Pericardium fibroblast (primary cell): ENCODE results near the gene PIERCE2. TPM values are rescaled to one million over a fixed set of nuclear protein-coding genes. Genes with fewer than 3 reads are reported as not detected.

Source experiments
- total RNA-seq: library from RNA; depleted of rRNA; stranded (reverse); fragments of >200 nt; gene quantifications from 2 replicates; pipeline ENCODE4 v1.2.3, GENCODE V29; 2015

Gene PIERCE2
- total RNA-seq, result 1.2 and 2.6 TPM in 2 replicates

GRCh38 chr15:55408012-55408928 lies at the start of gene PIERCE2, which contains the start of gene CCPG1:
PIERCE2 (plus strand) TSS chr15:55408495; CDS start chr15:55408769, 274 bp downstream.
CCPG1 (minus strand) TSS chr15:55408359; CDS start chr15:55389424, 18,935 bp downstream.

Other genes with a start within 250 kb of the PIERCE2 start
- 65.3 and 88.5 TPM in 2 replicates for gene RSL24D1, start 211.6 kb upstream of the PIERCE2 start, total RNA-seq
- 8.5 and 12.7 TPM in 2 replicates for gene RAB27A, start 118.7 kb upstream of the PIERCE2 start, total RNA-seq
- 8.9 and 16.5 TPM in 2 replicates for gene PIGBOS1, start 89.4 kb upstream of the PIERCE2 start, total RNA-seq
- 8.8 and 16.0 TPM in 2 replicates for gene PIGB, start 89.3 kb upstream of the PIERCE2 start, total RNA-seq
- gene CCPG1, start 136 bp upstream of the PIERCE2 start, total RNA-seq, result 34.0 and 45.7 TPM in 2 replicates
- 0.09 and 0.70 TPM in 2 replicates for gene DNAAF4, start 99.7 kb downstream of the PIERCE2 start, total RNA-seq
- 6.6 and 8.2 TPM in 2 replicates for gene PYGO1, start 179.8 kb downstream of the PIERCE2 start, total RNA-seq